Stomach (tissue), 4 donors: Measurements from ENCODE around the gene SPTBN2.

ENCODE experiments used
- POLR2A ChIP-seq, 4 donors: fragments of 450-650 bp; IDR thresholded peaks; one replicate each; pipeline ENCODE4 v1.6.1; 2016; ENCODE audit warnings: antibody characterized with exemption in 4 of 4, control low read depth in 2 of 4, mild to moderate bottlenecking in 1 of 4, moderate library complexity in 1 of 4
- TF ChIP-seq, protein P1 (sequence below), 7 experiments: fragments of 450-650 bp in 4 of 7; fragments of 200-600 bp in 3 of 7; sonication (generic) in 3 of 7; IDR thresholded peaks; one replicate each; pipeline ENCODE4 v1.5.1; 2016 to 2019; ENCODE audit warnings: antibody characterized with exemption in 7 of 7, control low read depth in 2 of 7, mild to moderate bottlenecking in 1 of 7

DNA sequence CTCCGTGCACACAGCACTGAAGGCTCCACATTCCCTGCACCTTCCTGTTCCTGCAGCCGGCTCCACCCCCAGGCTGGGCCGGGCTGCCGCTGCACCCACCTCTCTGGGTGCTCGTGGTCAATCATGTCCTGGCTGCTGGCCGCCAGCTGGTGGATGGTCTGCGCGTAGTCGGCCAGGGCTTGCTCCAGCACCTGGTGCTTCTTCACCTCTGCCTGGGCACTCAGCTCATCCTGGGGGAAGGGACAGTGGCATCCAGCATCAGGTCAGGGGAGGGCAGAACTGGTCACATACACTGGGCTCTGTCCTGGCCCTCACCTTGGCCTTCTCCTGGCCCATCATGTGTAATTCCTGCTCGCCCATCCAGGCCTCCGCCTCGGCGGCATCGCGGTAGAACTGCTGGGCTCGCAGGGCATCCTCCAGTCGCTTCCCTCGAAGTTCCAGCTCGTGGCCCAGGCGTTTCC lies 36.1 kb downstream of the SPTBN2 start:
- TF ChIP-seq, protein P1, sequence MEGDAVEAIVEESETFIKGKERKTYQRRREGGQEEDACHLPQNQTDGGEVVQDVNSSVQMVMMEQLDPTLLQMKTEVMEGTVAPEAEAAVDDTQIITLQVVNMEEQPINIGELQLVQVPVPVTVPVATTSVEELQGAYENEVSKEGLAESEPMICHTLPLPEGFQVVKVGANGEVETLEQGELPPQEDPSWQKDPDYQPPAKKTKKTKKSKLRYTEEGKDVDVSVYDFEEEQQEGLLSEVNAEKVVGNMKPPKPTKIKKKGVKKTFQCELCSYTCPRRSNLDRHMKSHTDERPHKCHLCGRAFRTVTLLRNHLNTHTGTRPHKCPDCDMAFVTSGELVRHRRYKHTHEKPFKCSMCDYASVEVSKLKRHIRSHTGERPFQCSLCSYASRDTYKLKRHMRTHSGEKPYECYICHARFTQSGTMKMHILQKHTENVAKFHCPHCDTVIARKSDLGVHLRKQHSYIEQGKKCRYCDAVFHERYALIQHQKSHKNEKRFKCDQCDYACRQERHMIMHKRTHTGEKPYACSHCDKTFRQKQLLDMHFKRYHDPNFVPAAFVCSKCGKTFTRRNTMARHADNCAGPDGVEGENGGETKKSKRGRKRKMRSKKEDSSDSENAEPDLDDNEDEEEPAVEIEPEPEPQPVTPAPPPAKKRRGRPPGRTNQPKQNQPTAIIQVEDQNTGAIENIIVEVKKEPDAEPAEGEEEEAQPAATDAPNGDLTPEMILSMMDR (IDR thresholded peaks at IDR 0.05): no peak
- no peak for TF ChIP-seq POLR2A (IDR thresholded peaks at IDR 0.05)
